ENCODE measurements around the gene LPP. TPM values are rescaled to one million over a fixed set of nuclear protein-coding genes. Genes with fewer than 3 reads are reported as not detected.

LPP gene
- total and polyA plus RNA-seq, 2 donors (not counting 1 experiment from before 2014, with no cell fraction given) = 7.6 to 81.7 TPM

GRCh38 chr3:188690064-188690463, 536.1 kb downstream of the LPP start:
- Histone ChIP-seq H3K27me3 (replicated peaks in 1 of 4; ENCODE audit: control extremely low read depth in 1 of 4, control insufficient read depth in 3 of 4, insufficient read depth in 4 of 4, low read length in 3 of 4) (no peaks in the 10 kb centered on the region), H3K9ac (ENCODE audit: low read length) (no peak overlapping the region), H3K79me2 (ENCODE audit: control insufficient read depth, insufficient read depth, low read length) (no peaks in the 10 kb centered on the region), H3K27ac (ENCODE audit: low read length in 2 of 2) (no peak overlapping the region), H4K20me1 (ENCODE audit: control insufficient read depth, insufficient read depth, low read length, poor library complexity, severe bottlenecking) (no peaks in the 10 kb centered on the region), H3K9me3 (ENCODE audit: control extremely low read depth in 1 of 3, control insufficient read depth in 2 of 3, insufficient read depth in 1 of 3, low read length in 2 of 3) (no peaks in the 10 kb centered on the region), H3K36me3 (replicated peaks in 1 of 2; ENCODE audit: control extremely low read depth in 1 of 2, control insufficient read depth in 1 of 2, extremely low read depth in 1 of 2, insufficient read depth in 2 of 2, low read length in 1 of 2) (no peaks in the 10 kb centered on the region), H3K4me1 (ENCODE audit: control insufficient read depth in 2 of 2, insufficient read depth in 2 of 2, low read length in 2 of 2) (peaks cover 14 to 27% of the 10 kb centered on the region in 2 donors), H2AFZ (ENCODE audit: insufficient read depth, low read depth, low read length, poor library complexity, severe bottlenecking) (no peak overlapping the region), H3K4me2 (replicated peaks; ENCODE audit: low read depth, low read length, poor library complexity, severe bottlenecking) (no peak overlapping the region), H3K4me3 (ENCODE audit: control extremely low read depth in 1 of 5, extremely low read depth in 1 of 5, insufficient read depth in 1 of 5, low read depth in 2 of 5, low read length in 4 of 5) (no peak overlapping the region)
- POLR2A ChIA-PET = no interaction called here
- Mint-ChIP-seq H3K27ac (no peak overlapping the region), H3K4me3 (no peak overlapping the region), H3K9me3 (ENCODE audit: insufficient read depth) (no peaks in the 10 kb centered on the region), H3K27me3 (no peaks in the 10 kb centered on the region), H3K4me1 (peaks cover 46% of the 10 kb centered on the region)
- DNase-seq = no peak
- TF ChIP-seq EZH2 (IDR thresholded peaks at IDR 0.05; ENCODE audit: borderline replicate concordance, insufficient read depth, low read depth, low read length, poor library complexity, severe bottlenecking) (no peak), CTCF (IDR thresholded peaks at IDR 0.05) (no peak)
- 95% methylated on average over 4 of the region's 5 CpGs for WGBS (ENCODE audit: insufficient coverage)
- CTCF ChIA-PET = interaction anchor here (0.6 to 2.8 kb wide), 2 partner anchors 22 to 949 kb away, joined by 4 to 8 read pairs; no protein-coding TSS in a partner anchor
- ATAC-seq (ENCODE audit: low read depth) = no peak
- intact Hi-C loops (cut with micrococcal nuclease) = loop anchor here (5.0 kb wide), 1 partner anchor 83 kb away; no protein-coding TSS in a partner anchor

GRCh38 chr3:188691004-188691403, 537.0 kb downstream of the LPP start:
- intact Hi-C loops (cut with micrococcal nuclease) = loop anchor here (5.0 kb wide), 1 partner anchor 84 kb away; no protein-coding TSS in a partner anchor
- CTCF ChIA-PET = interaction anchor here (1.3 to 2.8 kb wide), 2 partner anchors 11 to 950 kb away, joined by 4 to 8 read pairs; no protein-coding TSS in a partner anchor
- POLR2A ChIA-PET = no interaction called here

More at GRCh38 chr3:188691004-188691403, 537.0 kb downstream of the LPP start:
- Histone ChIP-seq H3K4me3 (ENCODE audit: control extremely low read depth in 1 of 5, extremely low read depth in 1 of 5, insufficient read depth in 1 of 5, low read depth in 2 of 5, low read length in 4 of 5) (no peak overlapping the region), H3K9me3 (ENCODE audit: control extremely low read depth in 1 of 3, control insufficient read depth in 2 of 3, insufficient read depth in 1 of 3, low read length in 2 of 3) (no peaks in the 10 kb centered on the region), H2AFZ (ENCODE audit: insufficient read depth, low read depth, low read length, poor library complexity, severe bottlenecking) (no peak overlapping the region), H3K4me1 (ENCODE audit: control insufficient read depth in 2 of 2, insufficient read depth in 2 of 2, low read length in 2 of 2) (peaks cover 14 to 23% of the 10 kb centered on the region in 2 donors), H3K36me3 (replicated peaks in 1 of 2; ENCODE audit: control extremely low read depth in 1 of 2, control insufficient read depth in 1 of 2, extremely low read depth in 1 of 2, insufficient read depth in 2 of 2, low read length in 1 of 2) (no peaks in the 10 kb centered on the region), H3K79me2 (ENCODE audit: control insufficient read depth, insufficient read depth, low read length) (no peaks in the 10 kb centered on the region), H3K4me2 (replicated peaks; ENCODE audit: low read depth, low read length, poor library complexity, severe bottlenecking) (no peak overlapping the region), H3K27ac (ENCODE audit: low read length in 2 of 2) (no peak overlapping the region), H4K20me1 (ENCODE audit: control insufficient read depth, insufficient read depth, low read length, poor library complexity, severe bottlenecking) (no peaks in the 10 kb centered on the region), H3K27me3 (replicated peaks in 1 of 4; ENCODE audit: control extremely low read depth in 1 of 4, control insufficient read depth in 3 of 4, insufficient read depth in 4 of 4, low read length in 3 of 4) (no peaks in the 10 kb centered on the region), H3K9ac (ENCODE audit: low read length) (no peak overlapping the region)
- Mint-ChIP-seq H3K27me3 (no peaks in the 10 kb centered on the region), H3K4me1 (peaks cover 43% of the 10 kb centered on the region), H3K4me3 (no peak overlapping the region), H3K27ac (no peak overlapping the region), H3K9me3 (ENCODE audit: insufficient read depth) (no peaks in the 10 kb centered on the region)
- DNase-seq (no peak), ATAC-seq (ENCODE audit: low read depth) (no peak)
- no CpG with 5 or more reads among the region's 1 CpG for WGBS (ENCODE audit: insufficient coverage)
- TF ChIP-seq CTCF (IDR thresholded peaks at IDR 0.05) (no peak), EZH2 (IDR thresholded peaks at IDR 0.05; ENCODE audit: borderline replicate concordance, insufficient read depth, low read depth, low read length, poor library complexity, severe bottlenecking) (no peak)
